Brain microvascular endothelial cell (primary cell): ENCODE data around the gene PTCH1.

Experiments
- DNase-seq: peaks from one replicate; pipeline ENCODE4 v3.0.0-alpha.2; 2020
- H3K27ac ChIP-seq: fragments of 250-450 bp; sonication (Bioruptor Pico); 2 replicates; pipeline ENCODE4 v1.5.1; 2020; ENCODE audit warnings: mild to moderate bottlenecking, moderate library complexity
- H3K27me3 ChIP-seq: fragments of 250-450 bp; sonication (Bioruptor Pico); replicated peaks from 2 replicates; pipeline ENCODE4 v1.5.1; 2020; ENCODE audit warnings: mild to moderate bottlenecking
- H3K36me3 ChIP-seq: fragments of 250-450 bp; sonication (Bioruptor Pico); replicated peaks from 2 replicates; pipeline ENCODE4 v1.5.1; 2020; ENCODE audit warnings: mild to moderate bottlenecking
- H3K4me3 ChIP-seq: 2 replicates; pipeline ENCODE4 v1.5.1; 2011; ENCODE audit warnings: low read depth, mild to moderate bottlenecking, control low read depth, low read length, moderate library complexity
- CTCF ChIP-seq: IDR thresholded peaks from 2 replicates; pipeline ENCODE4 v1.5.1; 2011; ENCODE audit warnings: low read depth, mild to moderate bottlenecking, moderate library complexity, low read length, control low read depth, inconsistent platforms; ENCODE audit errors: missing control alignments
- in situ Hi-C: cut with HindIII; loops from 2 replicates; pipeline ENCODE4 v1.10.0; 2017; ENCODE audit warnings: low sequenced_read_pairs, low pct_ligation_motif_present

The PTCH1 gene

GRCh38 chr9:95479330-95479729 is 37.4 kb downstream of the PTCH1 start:
- Histone ChIP-seq H3K4me3 (no peak overlapping the region), H3K36me3 (no peaks in the 10 kb centered on the region), H3K27me3 (no peaks in the 10 kb centered on the region), H3K27ac (no peak overlapping the region)
- no peak for TF ChIP-seq CTCF
- no peak for DNase-seq
- in situ Hi-C loops, result no loop called here

DNA sequence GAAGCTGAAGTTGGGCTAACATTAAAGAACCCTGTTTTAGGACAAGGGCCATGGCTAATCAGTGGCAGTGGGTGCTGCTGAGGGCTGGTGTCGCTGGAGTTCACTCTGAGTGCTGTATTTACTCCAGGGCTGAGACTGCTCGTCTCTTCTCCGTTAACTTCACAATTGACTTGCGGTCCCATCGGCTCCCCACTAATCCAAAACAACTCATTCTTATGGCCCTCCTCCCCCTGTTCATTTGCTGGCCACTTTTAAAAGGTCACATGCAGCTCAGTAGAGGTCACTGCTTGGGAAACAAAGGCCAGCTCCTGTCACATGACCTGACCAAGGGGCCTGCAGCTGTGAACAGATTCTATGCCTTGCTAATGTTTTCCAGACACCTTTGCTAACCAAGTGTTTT is 38.4 kb downstream of the PTCH1 start:
- no peaks in the 10 kb centered on the region for H3K36me3 ChIP-seq
- H3K4me3 ChIP-seq, result no peak overlapping the region
- no peak for TF ChIP-seq CTCF
- H3K27me3 ChIP-seq, result no peaks in the 10 kb centered on the region
- in situ Hi-C loops, result no loop called here
- no peak overlapping the region for H3K27ac ChIP-seq
- DNase-seq, result no peak

GRCh38 chr9:95477885-95478284 is 38.9 kb downstream of the PTCH1 start:
- no peaks in the 10 kb centered on the region for H3K27me3 ChIP-seq
- in situ Hi-C loops, result no loop called here
- no peak overlapping the region for H3K4me3 ChIP-seq
- H3K27ac ChIP-seq, result no peak overlapping the region
- no peaks in the 10 kb centered on the region for H3K36me3 ChIP-seq
- TF ChIP-seq CTCF, result no peak
- no peak for DNase-seq

DNA sequence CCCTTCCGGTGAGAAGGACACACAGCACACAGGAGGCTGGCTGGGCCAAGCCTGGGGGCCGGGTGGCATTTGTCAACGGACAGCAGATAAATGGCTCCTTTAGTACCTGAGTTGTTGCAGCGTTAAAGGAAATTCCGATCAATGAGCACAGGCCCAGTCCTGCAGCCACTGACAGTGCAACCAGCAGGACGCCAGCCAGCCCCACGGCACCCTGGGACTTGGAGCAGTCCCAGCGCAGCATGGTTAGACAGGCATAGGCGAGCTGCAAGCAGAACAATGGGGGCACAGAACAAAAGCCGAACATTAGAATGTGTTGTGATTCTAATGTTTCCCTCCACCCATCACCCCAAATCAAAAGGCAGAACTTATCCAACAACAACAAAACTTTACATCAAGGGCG is 39.3 kb downstream of the PTCH1 start:
- Histone ChIP-seq H3K36me3 (no peaks in the 10 kb centered on the region), H3K4me3 (no peak overlapping the region), H3K27me3 (no peaks in the 10 kb centered on the region), H3K27ac (no peak overlapping the region)
- in situ Hi-C loops, result no loop called here
- no peak for DNase-seq
- no peak for TF ChIP-seq CTCF

- no peak for DNase-seq
- no peak overlapping the region for H3K4me3 ChIP-seq
Measured at GRCh38 chr9:95468791-95469190, 48.0 kb downstream of the PTCH1 start.

More at GRCh38 chr9:95468791-95469190, 48.0 kb downstream of the PTCH1 start:
- H3K27me3 ChIP-seq, result no peaks in the 10 kb centered on the region
- H3K27ac ChIP-seq, result no peak overlapping the region
- TF ChIP-seq CTCF, result no peak
- H3K36me3 ChIP-seq, result no peaks in the 10 kb centered on the region
- in situ Hi-C loops, result no loop called here
